Retinal pigment epithelial cell (primary cell): ENCODE measurements around the gene USP9Y.

Experiments used
- DNase-seq: peaks from one replicate; pipeline ENCODE4 v3.0.0-alpha.2; 2010; ENCODE audit warnings: low read depth
- H3K4me3 ChIP-seq: 2 replicates; pipeline ENCODE4 v1.5.1; 2011; ENCODE audit warnings: mild to moderate bottlenecking, low read length, control low read depth, moderate library complexity
- TF ChIP-seq, protein P1 (sequence below): conservative IDR thresholded peaks from 2 replicates; pipeline ENCODE4 v1.5.1; 2011; ENCODE audit warnings: low read depth, low read length, control low read depth, inconsistent platforms

The USP9Y gene

DNA sequence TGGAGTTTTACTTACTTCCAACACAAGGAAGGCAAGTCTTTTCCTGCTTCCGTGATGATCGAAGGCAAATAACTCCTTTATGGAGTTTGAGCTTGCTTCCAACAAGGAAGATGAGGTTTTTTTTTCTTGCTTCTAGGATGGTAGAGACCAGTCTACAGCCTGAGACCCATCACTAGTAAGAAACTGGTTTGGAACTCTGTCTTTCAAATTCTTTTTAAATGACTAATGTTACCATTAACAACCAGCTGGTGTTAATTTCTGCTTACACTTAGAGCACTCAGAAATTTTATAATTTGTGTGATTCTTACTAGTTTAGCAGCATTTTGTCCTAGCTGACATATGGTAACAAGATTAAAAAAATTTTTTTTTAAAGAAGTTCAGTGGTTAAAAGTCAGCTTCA, 19.5 kb upstream of the USP9Y start:
- TF ChIP-seq, protein P1, sequence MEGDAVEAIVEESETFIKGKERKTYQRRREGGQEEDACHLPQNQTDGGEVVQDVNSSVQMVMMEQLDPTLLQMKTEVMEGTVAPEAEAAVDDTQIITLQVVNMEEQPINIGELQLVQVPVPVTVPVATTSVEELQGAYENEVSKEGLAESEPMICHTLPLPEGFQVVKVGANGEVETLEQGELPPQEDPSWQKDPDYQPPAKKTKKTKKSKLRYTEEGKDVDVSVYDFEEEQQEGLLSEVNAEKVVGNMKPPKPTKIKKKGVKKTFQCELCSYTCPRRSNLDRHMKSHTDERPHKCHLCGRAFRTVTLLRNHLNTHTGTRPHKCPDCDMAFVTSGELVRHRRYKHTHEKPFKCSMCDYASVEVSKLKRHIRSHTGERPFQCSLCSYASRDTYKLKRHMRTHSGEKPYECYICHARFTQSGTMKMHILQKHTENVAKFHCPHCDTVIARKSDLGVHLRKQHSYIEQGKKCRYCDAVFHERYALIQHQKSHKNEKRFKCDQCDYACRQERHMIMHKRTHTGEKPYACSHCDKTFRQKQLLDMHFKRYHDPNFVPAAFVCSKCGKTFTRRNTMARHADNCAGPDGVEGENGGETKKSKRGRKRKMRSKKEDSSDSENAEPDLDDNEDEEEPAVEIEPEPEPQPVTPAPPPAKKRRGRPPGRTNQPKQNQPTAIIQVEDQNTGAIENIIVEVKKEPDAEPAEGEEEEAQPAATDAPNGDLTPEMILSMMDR = no peak
- DNase-seq = no peak
- no peak overlapping the region for H3K4me3 ChIP-seq

DNA sequence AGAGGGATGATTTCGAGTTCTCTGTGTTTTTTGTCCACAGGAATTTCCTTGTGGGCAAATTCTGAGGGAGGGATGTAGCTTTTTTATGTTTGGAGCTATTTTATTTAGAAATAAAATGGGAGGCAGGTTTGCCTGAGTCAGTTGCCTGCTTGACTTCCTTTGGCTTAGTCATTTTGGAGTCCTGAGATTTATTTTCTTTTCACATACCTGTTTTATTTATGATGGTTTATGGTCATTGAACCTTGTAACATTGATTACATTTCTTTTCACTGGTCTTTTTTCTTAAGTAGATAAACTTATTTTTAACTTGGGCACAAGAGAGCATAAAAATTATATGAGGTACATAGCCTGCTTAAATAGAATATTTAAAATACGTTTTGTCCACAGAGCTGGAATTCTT, 12.7 kb upstream of the USP9Y start:
- TF ChIP-seq, protein P1 = no peak
- no peak overlapping the region for H3K4me3 ChIP-seq
- DNase-seq = no peak

DNA sequence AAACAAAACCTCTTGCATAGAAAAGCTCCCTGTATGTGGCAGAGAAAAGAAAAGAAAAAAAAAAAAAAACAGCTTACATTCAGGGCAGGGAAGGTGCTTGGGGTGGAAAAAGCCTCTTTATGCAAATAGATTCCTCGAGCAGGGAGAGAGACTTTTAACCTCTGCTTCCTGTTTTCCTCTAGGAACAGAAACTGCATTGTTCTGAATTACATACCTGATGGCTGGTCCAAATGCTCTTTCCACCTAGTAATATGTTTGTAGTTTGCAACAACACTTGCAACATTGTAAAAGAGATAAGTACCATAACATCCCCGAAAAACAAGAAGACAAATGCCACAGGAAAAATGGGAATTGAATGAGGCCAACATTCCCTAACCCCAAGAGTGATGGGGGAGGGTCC, 944 bp upstream of the USP9Y start:
- no peak for DNase-seq
- H3K4me3 ChIP-seq = no peak overlapping the region
- TF ChIP-seq, protein P1 = no peak

DNA sequence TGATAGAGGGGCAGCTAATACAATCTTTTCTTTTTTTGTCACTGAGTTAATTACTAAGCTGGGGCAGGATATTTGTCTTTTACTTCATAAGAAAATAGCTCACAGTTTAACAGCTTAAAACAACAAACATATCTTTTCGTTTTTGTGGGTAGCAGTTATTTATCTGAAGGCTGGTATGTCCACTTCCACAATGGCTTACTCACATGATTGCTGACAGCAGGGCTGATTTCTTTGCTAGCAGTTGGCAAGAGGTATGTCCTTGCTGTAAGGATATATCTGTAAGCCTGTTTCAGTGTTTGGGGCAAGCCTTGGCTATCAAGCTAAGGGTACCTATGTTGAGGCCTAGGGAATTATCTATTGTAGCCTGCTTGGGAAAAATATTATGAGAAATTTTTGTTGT, 1.1 kb downstream of the USP9Y start:
- TF ChIP-seq, protein P1 = no peak
- no peak for DNase-seq
- no peak overlapping the region for H3K4me3 ChIP-seq

GRCh38 chrY:12710460-12710859, 9.4 kb downstream of the USP9Y start:
- DNase-seq = no peak
- H3K4me3 ChIP-seq = no peak overlapping the region
- TF ChIP-seq, protein P1 = no peak

DNA sequence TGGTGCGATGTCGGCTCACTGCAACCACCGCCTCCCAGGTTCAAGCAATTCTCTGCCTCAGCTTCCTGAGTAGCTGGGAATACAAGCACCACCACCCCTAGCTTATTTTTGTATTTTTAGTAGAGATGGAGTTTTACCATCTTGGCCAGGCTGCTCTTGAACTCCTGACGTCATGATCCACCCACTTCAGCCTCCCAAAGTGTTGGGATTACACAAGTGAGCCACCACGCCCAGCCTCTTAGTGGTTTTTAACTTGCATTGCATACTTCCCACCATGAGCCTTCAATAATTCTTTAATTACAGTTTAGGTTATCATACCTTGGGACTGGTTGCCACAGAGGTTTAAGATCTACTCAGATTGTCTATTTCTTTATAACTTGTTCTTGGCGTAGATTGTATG, 14.3 kb downstream of the USP9Y start:
- no peak overlapping the region for H3K4me3 ChIP-seq
- TF ChIP-seq, protein P1 = no peak
- no peak for DNase-seq

- TF ChIP-seq, protein P1 = no peak
- no peak for DNase-seq
- no peak overlapping the region for H3K4me3 ChIP-seq
These were observed 28.7 kb downstream of the USP9Y start for GRCh38 chrY:12729746-12730145.
